Stimulated activated CD4-positive, alpha-beta T cell treated with anti-CD3 and anti-CD28 coated beads, Interleukin-12 subunit alpha, Interleukin-12 subunit beta, amount 100 ng/mL, for 24 hours (primary cell): ENCODE results near the gene SLC22A2.

ENCODE experiments used
- DNase-seq, 2 experiments: peaks; one replicate each; pipeline ENCODE4 v3.0.0-alpha.2; 2020; ENCODE audit warnings: low read depth in 2 of 2

Gene SLC22A2

GRCh38 chr6:160207618-160208017, 51.0 kb downstream of the SLC22A2 start:
- no peak for DNase-seq

DNA sequence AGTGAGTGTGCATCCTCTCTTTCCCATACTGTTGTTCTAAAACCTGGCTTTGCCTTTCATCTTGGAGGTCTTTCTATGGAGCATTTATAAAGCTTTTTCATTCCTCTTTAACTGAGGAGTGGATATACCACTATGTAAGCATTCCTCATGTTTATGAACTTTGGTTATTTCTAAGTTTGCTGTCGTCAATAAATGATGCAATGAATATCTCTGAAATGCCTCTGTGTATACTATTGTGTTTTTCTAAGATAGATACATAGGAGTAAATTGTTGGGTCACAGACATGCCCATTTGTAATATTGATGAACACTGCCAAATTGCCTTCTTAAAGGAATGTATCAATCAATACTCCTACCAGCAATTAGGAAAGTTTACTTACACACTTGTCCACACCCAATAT, 53.9 kb downstream of the SLC22A2 start:
- no peak for DNase-seq

GRCh38 chr6:160203953-160204352, 54.7 kb downstream of the SLC22A2 start:
- no peak for DNase-seq

DNA sequence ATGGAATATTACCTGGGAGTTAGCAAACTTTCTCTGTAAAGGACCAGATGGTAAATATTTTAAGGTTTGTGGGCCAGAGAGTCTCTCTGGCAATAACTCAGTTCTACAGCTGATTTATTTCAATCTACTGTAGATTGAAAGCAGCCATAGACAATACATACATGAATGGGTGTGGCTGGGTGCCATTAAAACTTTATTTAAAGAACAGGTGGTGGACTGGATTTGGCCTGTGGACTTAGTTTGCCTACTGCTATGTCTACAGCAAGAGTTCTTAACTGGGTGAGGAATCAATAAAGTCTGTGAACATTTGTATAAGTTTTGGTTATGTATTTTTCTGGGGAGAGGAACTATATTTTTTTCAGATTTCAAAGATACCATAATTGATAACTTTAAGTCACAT, 55.1 kb downstream of the SLC22A2 start:
- no peak for DNase-seq

GRCh38 chr6:160203076-160203475, 55.5 kb downstream of the SLC22A2 start:
- DNase-seq, result no peak

GRCh38 chr6:160202411-160202810, 56.2 kb downstream of the SLC22A2 start:
- DNase-seq, result no peak

DNA sequence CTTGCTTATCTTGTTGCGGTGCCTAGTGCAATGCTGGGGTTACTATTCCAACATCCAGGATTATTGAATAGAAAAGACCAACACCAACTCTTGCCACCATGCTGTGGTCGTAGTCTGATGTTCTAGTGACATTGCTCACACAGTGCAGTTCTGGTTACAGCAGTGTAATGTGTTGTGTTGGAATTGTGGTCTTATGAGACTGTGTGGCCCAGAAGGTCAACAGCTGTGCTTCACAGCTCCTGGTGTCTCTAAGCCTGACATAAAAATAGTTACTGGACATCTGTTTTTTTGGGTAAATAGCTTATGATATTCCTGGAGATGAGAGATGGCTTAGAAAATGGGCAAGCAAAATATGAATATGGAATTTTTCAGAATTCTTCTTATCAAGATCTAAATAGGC, 57.6 kb downstream of the SLC22A2 start:
- no peak for DNase-seq

DNA sequence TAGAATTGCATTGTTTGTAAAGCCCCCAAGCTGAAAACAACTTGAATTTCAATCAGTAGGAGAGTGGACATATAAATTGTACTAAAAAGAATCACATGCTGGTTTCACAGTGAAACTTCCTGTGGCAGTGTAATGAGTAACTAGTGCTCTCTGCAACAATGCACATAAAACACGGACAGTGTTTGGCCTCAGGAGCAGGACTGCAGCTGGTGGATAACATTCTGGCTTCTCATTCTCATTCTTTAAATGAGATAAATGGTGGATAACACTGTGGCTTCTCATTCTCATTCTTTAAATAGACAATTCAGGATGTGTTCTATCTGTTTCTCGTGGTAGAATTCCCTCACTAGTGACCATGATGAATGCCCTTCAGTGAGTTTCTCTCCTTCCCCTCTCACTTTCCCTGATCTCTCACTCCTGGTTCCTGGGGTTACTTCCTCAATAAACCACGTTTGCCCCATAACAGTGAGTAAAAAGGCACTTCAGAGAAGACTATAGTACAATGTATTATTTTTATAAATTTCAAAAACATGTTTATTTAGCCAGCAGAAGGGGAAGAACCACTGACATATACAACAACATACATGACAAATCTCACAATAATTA, 59.9 kb downstream of the SLC22A2 start:
- DNase-seq, result no peak

DNA sequence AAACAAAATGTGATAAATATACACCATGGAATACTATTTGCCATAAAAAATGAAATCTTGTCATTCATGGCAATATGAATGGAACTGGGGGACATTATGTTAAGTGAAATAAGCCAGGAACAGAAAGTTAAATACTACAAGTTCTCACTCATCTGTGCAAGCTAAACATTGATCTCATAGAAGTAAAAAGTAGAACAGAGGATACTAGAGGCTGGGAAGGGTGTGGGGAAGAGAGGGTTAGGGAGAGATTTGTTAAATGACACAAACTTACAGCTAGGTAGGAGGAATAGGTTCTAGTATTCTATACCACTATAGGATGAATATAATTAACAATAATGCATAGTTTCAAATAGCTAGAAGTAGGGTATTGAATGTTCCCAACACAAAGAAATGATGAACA, 61.0 kb downstream of the SLC22A2 start:
- no peak for DNase-seq

DNA sequence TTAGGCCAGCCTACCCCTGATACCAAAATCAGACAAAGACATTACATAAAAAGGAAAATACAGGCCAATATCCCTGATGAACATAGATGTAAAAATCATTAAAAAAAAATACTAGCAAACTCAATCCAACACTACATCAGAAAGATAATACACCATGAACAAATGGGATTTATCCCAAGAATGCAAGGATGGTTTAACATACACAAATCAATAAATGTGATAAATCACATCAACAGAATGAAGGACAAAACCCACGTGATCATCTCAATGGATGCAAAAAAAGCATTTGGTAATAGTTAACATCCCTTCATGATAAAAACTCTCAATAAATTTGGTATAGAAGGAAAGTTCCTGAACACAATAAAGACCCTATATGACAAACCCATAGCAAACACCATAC, 63.8 kb downstream of the SLC22A2 start:
- DNase-seq, result no peak

DNA sequence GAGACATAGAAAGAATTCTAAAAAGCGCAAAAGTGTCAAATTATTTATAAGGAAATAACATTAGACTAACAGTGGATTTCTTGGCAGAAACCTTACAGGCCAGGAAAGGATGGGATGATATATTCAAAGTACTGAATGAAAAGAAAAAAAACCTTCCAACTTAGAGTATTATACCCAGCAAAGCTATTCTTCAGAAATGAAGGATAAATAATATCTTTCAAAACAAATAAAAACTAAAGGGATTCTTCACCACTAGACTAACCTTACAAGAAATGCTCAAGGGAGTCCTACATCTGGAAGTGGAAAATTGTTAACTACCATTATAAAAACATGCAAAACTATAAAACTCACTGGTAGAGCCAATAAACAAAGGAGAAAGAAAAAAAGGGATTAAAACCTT, 65.8 kb downstream of the SLC22A2 start:
- DNase-seq, result no peak

DNA sequence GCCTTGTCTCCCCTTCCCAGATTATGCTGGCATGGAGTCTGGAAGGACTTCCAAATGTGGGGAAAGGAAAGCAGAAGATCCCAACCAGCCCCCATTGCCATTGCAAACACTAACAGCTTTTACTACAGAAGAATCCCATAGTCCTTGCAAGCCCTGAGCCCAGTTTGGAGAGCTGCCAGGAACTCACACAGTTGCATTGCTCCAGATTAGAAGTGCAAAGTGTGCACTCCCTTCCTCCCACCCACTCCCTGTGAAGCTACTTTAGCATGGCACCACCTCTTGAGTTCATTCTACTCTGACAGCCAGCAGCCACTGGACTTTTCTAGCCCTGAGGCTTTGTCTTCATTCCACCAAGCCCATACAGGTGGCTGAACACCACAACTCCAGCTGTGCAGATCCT, 67.6 kb downstream of the SLC22A2 start:
- DNase-seq, result no peak

DNA sequence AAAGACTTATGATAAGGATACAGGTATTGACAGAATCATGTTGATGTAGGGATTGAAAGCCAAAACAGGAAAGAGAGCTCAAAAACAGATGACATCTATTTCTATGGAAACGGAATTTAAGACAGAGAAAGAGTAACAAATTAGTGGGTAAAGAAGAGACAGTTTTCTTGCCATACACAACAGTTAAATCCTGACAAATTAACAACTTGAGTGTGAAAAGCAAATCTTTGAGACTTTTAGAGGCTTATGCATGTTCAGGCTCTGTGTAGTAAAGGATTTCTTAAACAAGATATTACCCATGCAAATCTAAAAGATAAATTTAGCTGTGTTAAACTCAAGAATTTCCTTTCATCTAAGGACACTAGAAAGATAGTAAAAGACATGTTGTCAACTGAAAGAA, 68.5 kb downstream of the SLC22A2 start:
- DNase-seq, result no peak

GRCh38 chr6:160188773-160189172, 69.8 kb downstream of the SLC22A2 start:
- DNase-seq, result no peak

GRCh38 chr6:160180706-160181105, 77.9 kb downstream of the SLC22A2 start:
- DNase-seq, result no peak

- DNase-seq, result no peak
These were observed 80.3 kb downstream of the SLC22A2 start for GRCh38 chr6:160178271-160178670.

DNA sequence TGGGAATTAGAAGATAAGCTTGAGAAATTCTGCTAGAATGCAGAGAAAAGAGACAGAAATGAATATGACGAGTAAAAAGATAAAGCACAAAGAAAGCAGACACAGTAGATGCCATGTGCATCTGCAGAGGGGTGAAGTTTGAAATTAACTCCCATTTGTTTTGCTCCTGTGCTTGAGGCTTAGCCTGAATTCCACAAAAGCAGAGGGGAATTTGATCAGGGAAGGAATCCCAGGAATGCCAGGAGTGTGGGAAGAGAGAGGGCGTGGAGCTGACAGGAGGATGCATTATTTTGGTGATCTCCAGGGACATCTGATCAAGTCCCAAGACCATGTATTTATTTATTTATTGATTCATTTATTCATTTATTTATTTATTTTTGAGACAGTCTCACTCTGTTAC, 81.4 kb downstream of the SLC22A2 start:
- no peak for DNase-seq

DNA sequence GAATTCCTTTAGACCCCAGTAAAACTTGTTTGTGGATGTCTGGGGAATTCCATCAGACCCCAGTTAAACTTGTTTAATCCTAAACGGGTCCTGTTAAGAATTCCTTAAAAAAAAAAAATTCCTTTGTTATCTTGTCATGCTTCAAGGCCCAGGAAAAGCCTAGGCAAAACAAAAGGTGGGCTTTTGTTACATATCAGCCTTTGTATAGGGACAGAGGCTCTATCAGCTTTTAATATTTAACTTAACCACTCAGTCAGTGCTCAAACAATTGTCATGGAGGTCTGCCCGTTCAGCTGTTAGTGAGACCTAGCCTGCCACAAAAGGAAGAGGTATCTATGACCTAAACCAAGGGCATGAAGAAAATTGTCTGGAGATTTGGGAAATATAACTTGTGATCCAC, 83.9 kb downstream of the SLC22A2 start:
- DNase-seq, result no peak

GRCh38 chr6:160173806-160174527, 84.7 kb downstream of the SLC22A2 start:
- DNase-seq, result no peak

DNA sequence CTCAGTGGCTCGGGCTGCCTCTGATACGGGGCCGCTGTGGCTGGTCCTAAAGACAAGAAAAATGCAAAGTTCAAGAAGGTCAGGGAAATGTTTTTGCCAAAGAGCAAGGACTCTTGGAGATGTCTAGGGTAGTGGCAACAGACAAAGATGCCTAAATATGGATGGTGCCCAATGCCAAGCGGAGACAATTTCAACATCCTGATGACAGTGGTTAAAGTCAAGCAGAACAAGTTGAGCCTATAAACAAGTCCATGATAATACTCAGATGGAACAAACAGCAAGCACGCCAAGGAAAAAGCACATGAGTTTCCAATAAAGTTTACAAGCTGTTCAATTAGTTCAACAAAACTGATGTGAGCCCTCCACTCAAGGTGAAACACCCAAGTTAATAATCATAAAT, 85.9 kb downstream of the SLC22A2 start:
- DNase-seq, result no peak

GRCh38 chr6:160170018-160170680, 88.5 kb downstream of the SLC22A2 start:
- DNase-seq, result no peak

GRCh38 chr6:160167604-160168399, 90.8 kb downstream of the SLC22A2 start:
- no peak for DNase-seq
